Measurements from ENCODE around the gene SDK1.

GRCh38 chr7:3657206-3657605 is 356.2 kb downstream of the SDK1 start:
- no peak for TF ChIP-seq CTCF (IDR thresholded peaks at IDR 0.05)
- TF ChIP-seq POLR2A (IDR thresholded peaks at IDR 0.05): no peak

Measured in body of pancreas (tissue), 4 donors.